NCI-H1417 treated with DMSO at 0.1 percent for 48 hours (cell line): Measurements from ENCODE around the gene MCM7.

Source experiments
- DNase-seq: peaks from one replicate; lab custom pipeline; 2025; lab: John Stamatoyannopoulos, UW

MCM7 gene

DNA sequence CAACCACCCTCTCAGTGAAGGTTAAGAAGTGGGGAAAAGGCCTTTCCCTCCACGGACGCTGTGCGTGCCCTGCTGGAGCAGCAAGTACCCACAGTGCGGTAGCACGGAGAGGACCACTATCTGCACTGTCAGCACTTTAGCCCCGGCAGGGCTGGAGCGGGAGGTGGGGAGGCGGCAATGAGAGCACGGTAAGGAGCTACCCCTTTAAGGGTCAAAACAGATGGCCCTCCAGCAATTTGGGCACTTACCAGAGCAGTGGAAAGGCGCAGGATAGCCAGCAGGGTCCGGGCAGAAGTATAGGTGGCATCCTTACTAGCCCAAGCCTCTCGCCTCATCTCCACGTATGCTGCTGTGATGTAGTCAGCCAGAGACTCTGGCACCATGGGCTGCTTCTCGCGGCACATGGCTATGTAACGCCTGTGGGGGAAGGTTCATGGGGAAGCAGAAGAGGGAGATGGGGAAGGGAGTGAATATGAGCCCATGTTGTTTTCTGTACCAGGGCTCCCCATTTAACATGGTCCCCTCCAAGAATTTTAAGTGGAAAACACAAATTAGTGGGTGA is 7.2 kb downstream of the MCM7 start:
- no peak for DNase-seq

DNA sequence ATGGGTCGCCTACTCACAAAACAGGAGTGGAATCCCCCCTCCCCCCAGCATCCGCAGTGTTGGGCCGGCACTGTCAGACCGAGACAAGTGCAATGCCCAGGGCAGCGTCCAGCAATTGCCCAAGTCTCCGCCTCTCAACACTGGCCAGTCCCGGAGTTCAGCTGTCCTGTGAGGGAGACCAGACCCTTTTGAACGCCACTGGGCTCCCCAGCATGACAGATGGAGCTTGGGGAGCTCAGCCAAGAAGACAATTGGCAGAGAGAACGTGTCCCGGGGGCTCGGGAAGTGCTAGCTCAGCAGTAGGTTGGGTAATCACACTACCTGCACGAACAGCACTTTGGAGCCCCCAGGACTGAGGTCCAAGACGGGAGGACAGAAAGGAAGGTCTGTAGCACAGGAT is 7.7 kb downstream of the MCM7 start:
- DNase-seq, result no peak

DNA sequence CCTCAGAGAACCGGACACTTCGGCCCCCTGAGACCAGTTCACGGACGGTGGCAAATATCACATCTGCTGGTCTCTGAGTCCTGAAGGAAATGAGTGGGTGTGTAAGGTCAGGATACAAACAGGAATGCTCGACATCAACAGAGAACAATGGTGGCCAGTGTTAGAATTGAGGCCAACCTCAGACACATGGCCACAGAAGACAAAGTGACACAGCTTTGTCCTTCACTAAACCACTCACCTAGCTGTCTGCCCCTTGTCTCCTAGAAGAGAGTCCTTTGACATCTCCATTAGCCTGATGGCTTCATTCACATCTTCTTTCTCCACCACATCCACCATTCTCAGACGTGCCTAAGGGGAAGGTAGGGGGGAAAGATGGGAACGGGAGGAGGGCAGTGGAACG is 8.1 kb downstream of the MCM7 start:
- no peak for DNase-seq

DNA sequence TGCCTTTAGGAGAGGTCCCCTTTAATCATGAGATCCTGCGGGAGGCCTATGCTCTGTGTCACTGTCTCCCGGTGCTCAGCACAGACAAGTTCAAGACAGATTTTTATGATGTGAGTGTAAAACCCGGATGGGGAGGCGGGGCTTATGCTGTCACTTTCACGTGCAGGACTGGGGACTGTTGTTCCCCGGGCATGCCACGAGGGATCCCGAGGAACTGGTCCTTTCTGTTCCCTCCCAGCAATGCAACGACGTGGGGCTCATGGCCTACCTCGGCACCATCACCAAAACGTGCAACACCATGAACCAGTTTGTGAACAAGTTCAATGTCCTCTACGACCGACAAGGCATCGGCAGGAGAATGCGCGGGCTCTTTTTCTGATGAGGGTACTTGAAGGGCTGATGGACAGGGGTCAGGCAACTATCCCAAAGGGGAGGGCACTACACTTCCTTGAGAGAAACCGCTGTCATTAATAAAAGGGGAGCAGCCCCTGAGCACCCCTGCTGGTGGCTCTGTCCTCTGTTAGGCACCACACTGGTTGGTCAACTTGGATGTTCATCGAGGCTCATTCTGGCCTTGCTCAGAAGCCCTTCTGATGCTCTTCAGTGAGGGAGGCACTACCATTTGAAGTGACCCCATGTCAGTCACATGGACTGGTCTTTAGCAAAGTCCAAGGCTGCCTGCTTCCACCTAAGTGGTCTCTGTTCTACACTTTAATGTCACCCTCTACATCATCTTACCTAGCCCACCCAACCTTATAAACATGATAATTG is 9.6 kb downstream of the MCM7 start:
- no peak for DNase-seq

DNA sequence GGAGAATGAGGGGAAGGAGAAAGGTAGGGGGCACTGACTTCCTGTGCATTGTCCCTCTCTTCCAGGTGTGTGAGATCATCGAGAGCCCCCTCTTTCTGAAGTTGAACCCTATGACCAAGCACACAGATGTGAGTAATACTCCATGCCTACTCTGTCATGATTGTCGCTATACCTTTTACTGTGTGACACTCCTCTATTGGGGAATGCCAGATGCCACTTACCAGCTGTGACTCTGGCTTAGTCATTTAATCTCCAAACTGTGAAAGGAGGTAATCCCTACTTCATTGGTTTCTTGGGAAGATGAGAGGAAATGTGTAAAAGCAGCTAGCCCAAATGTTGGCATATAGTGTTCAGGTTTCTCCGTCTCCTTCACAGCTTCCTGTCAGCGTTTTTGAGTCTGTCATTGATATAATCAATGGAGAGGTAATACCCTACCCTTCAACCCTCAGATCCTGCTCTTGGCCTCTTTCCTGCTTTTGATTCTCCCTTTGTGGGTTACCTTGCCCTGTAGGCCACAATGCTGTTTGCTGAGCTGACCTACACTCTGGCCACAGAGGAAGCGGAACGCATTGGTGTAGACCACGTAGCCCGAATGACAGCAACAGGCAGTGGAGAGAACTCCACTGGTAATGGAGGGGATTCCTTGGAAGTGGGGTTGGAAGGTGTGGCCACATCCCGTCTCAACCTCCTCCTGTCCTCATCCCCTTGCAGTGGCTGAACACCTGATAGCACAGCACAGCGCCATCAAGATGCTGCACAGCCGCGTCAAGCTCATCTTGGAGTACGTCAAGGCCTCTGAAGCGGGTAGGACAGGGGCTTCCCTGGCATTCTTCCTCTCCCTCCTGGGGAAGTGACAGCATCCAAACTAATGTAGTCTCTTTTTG is 10.4 kb downstream of the MCM7 start:
- DNase-seq, result no peak

DNA sequence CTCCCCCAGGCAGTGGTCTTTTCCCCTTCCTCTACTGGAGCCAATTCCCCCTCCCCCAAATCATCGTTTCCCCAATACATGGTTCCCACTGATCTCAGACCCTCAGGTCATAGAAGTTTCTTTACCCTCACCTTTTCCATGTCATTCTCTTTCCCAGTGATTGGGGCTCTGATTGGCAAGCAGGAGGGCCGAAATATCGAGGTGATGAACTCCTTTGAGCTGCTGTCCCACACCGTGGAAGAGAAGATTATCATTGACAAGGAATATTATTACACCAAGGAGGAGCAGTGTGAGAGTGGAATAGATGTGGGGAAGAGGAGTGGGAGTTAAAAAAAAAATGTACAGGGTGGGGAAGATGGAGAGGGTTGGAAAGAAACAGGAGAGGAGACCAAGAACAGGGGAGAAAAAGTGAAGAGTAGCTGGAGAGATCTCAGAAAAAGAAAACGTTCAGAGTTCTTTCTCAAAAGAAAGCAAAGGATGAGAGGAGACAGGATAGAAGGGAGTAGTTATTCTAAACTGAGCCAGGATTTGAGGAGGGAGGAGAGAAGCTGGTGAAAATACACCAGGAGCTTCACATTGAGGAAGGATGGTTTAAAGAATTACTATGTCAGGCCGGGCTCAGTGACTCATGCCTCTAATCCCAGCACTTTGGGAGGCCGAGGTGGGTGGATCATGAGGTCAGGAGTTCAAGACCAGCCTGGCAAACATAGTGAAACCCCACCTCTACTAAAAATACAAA is 11.6 kb downstream of the MCM7 start:
- no peak for DNase-seq

DNA sequence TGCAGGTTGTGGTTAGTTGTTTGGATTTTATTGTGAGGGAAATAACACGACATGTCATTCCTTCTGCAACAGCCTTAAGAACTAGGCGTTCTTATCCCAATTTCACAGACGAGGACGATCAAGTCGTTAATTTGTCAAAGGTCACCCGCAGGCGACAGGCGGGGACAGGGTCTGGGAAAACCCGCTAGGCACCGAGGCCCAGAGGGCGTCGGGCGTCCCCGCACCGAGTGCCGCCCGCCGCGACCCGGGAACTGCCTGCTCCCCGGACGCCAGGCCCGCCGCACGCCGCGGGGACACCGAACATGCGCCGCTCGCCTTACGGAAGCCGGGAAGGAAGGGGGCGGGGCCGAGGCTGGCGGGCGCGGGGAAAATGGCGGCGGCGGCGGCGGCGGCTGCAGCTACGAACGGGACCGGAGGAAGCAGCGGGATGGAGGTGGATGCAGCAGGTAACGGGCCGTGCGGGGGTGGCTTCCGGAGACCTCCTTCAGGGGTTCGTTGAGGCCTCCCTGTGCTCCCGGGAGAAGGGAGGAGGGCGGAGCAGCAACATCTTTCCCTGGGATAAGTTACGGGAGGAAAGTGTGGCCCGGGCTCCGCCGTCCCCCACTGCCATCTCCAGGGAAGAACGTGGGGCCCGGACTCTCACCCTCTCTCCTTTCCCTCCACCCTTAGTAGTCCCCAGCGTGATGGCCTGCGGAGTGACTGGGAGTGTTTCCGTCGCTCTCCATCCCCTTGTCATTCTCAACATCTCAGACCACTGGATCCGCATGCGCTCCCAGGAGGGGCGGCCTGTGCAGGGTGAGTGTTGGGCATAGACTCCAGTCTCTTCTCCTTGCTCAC is 12.4 kb downstream of the MCM7 start, which contains the start of gene COPS6:
Gene COPS6, plus strand, starts transcription at position 349 of the 837 bp plus-strand sequence. Its CDS starts 22 bp downstream, at position 371.
- DNase-seq, result no peak

DNA sequence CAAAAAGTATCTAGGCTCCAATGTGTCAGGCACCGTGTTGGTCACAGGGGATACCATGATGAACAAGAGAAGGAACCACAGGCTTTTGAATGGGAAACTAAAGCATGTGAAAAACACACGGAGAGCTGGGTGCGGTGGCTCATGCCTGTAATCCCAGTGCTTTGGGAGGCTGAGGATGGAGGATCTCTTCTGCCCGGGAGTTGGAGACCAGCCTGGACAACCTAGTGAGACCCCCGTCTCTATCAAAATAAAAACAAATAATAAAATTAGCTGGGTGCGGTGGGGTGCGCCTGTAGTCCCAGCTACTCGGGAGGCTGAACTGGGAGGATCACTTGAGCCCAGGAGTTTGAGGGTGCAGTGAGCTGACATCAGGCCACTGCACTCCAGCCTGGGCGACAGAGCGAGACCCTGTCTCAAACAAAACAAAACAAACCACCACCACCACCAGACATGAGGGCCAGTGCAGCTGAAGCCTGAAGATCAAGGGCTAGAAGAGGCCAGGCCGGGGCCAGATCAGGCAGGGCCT is 13.0 kb downstream of the MCM7 start:
- no peak for DNase-seq

DNA sequence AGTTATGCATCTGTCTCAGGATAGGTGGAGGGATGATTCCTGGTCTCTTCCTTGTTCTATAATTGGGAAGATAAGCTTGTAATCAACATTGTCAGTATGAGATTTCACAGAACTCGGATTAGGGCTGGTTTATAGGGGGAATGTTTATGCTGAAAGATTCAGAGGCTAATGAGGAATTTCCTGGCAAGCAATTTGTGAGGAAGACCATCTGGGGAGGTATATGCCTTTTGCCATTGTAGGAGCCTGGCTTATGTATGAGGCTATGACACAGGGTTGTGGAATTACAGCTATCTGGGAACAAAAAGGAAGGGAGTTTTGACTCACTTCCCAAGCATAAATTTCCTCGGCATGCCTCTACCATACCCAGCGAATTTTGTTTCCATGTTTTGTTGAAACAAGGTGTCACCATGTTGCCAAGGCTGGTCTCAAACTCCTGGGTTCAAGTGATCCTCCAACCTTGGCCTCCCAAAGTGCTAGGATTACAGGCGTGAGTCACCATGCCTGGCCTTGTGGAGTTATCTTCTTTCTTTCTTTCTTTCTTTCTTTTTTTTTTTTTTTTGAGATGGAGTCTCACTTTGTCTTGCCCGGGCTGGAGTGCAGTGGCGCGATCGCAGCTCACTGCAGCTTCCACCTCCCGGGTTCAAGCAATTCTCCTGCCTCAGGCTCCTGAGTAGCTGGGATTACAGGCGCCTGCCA is 14.0 kb downstream of the MCM7 start:
- DNase-seq, result no peak

DNA sequence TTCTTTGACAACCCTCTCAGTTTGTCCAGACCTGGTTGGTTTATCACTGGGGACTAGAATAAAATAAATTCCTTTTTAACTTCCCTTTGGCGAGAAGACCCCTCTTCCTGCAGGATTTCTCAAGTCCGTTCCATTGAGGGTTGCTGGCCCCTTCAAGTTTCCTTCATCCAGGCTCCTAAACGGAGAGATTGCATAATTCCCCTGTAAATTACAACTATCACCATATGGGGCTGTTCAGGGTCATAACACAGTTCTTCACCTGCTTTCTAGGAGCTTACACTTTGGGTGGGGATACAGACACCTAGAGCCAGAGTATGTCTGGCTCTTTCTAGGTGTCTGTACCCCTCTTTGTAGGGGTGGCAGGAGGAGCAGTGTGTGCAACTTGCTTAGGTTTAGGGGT is 15.7 kb downstream of the MCM7 start:
- DNase-seq, result no peak

DNA sequence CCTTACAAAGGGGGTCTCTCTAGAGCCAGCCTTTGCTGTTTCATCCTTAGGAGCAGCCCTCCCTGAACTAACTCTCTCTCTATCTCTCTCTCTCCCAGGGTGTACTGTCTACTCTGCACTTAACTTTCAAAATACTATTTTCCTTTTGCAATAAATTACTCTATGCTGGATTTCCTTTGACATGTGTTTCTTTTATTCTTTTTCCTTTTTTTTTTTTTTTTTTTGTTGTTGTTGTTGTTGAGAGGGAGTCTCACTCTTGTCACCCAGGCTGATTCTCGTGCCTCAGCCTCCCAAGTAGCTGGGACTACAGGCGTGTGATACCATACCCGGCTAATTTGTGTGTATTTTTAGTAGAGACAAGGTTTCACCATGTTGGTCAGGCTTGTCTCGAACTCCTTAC is 18.2 kb downstream of the MCM7 start:
- DNase-seq, result no peak

DNA sequence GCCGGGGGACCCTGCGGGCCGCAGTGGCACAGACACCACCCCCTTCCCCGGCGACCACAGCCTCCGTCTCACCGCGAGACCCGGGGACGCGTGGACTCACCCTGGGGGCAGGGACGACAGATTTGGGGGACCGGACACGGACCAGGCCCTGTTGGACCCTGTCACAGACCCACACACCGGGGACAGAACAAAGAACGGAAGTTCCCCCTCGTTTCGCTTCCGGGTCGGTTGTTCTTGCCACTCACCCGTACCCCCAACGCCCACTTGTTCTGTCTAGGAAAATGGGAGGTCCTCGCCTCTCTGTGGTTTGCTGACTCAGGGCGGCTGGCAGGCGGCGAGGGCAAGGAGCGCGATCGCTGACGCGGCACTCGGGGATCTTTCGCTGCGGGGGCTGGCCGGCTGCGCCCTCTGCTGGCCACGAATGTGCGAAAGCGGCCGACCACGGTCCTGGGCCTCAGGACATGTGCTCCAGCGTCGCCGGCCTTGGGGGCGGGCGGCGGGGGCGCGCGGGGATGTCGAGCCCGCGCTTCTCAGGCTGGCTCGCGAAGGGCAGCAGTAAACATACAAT is 19.6 kb downstream of the MCM7 start, which contains the start of gene ZNF3:
Gene ZNF3, minus strand, starts transcription at position 189 of the 568 bp plus-strand sequence. CDS start 4,366 bp downstream, outside the sequence.
- DNase-seq, result peak; percentile 89

DNA sequence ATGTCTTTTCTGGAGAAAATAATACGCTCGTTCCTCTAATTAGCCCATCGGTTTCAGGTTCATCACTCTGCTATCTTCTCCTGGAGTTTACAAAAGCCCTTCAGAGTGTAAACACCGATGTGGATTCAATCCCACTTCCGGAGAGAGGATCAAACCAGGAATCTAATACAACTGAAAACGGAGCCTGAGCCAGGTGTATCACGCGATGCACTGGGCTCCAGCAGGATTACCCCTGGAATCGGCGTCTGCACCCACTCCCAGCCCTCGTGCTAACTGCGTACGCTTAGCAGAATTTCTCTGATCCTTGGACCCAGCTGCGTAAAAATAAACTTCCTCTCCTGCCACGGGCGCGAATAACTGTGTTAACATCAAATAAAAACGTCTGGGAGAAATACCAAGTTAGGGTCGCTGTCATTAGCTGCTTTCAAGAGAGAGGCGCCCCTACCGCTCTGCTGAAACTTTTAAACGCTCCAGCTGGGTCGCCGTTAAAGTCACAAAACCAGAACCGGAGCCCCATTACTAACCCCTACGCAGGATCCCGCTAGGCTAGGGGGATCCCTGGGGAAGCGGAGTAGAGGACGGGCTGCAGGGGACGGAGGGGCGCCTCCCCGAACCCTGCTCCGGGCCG is 20.2 kb downstream of the MCM7 start:
- DNase-seq, result no peak

DNA sequence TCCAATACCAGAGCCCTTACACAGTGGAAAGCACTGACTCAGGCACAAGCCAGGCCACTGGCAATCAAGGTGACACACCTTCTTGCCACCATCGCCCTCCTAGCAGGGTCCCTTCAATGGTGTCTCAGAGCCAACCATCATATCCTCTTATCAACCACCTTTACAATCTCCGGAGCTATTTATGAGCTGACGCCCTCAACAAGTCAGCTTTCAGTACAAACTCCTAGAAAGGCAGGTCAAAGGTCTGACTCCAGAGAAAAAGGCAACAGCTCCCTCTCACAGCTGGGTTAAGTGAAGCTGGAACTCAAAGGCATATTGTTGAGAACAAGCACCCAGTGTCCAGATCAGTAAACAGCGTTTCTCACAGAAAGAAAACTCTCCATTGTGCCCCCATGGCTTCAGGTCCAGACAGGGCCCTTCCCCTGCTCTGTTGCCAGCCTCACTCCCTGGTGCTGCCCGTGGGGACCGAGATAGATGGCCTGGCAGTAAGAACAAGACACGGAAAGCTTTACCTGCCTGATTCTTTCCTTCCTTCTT is 22.1 kb downstream of the MCM7 start:
- DNase-seq, result no peak

DNA sequence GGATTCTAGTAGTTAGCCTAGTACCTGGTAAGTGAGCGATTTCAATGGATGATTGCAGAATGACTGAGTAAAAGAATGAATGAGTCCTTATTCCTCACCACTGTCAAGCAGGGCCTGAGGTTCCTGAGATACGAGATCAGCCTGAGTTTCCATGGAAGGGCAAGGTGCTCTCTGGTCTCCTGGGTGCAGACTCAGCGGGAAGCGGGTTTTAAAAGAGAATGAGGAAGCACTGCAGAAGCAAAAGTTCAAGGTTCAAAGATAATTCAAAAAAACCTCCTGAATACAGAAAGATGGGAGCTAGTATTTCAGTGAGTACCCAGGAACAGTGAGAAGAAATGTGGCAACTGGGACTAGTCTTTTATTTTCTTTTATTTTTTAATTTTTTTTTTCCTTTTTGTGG is 24.0 kb downstream of the MCM7 start:
- DNase-seq, result no peak

DNA sequence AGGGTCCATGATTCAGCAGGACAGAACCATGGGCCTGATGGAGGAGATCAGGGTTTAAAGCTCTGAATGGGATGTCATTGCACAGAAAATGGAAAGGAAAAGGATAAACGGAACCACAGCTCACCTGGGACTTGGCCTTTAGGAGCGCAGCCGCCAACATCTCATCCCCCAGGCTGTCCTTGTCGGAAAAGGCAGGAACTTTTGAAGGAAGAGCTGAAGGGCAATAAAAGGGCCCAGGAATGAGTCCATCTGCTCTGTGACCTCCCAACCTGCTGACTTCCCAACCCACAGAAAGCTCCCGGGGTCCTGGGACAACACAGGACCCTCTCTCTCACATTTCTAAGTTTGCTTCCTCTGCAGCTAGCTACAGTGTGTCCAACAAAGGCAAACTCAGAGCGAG is 25.8 kb downstream of the MCM7 start:
- no peak for DNase-seq

DNA sequence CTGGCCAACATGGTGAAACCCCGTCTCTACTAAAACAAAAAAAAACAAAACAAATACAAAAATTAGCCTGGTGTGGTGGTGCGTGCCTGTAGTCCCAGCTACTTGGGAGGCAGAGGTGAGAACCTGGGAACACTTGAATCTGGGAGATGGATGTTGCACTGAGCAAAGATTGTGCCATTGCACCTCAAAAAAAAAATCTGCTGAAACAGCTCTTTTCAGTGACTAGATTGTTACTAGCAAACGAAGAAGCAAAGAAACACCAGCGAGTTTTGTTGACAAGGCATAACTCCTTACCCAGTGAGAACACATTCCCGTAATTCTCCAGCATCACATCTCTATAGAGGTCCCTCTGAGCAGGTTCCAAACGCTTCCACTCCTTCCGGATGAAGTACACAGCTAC is 26.4 kb downstream of the MCM7 start:
- DNase-seq, result no peak

DNA sequence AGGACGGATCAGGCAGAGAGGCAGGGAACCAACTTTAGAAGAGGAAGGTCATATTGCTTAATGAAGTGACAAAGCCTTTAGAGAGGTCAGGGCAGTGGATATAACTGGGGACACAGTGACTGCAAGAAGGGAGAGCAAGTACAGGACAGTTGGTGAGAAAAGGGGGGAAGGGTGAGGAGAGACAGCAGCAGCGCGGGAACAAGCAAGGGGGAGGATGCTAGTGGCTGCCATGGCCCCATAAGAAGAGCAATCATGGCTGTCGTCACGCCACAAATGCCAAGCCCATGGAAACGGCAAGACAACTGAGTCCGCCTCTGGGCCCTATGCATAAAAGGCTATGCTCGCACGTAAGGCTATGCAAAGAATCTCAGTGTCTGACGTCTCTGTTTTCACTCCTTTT is 28.7 kb downstream of the MCM7 start:
- DNase-seq, result no peak
